Chondrocyte (in vitro differentiated cells): ENCODE data around the gene PAQR6. TPM values are rescaled to one million over a fixed set of nuclear protein-coding genes. Genes with fewer than 3 reads are reported as not detected.

Experiments used
- DNase-seq: peaks from one replicate; pipeline ENCODE4 v3.0.0; 2021; ENCODE audit warnings: mixed read lengths, low spot score
- H3K27ac Mint-ChIP-seq: one replicate; pipeline ENCODE4 v1.8.0; 2021; ENCODE audit warnings: mild to moderate bottlenecking, moderate library complexity, mixed read lengths; ENCODE audit not compliant: unreplicated experiment
- H3K27me3 Mint-ChIP-seq: 2 replicates; pipeline ENCODE4 v1.8.0; 2021; ENCODE audit warnings: low read depth, mixed read lengths
- H3K36me3 Mint-ChIP-seq: 2 replicates; pipeline ENCODE4 v1.8.0; 2021; ENCODE audit warnings: low read depth, mixed read lengths
- H3K4me1 Mint-ChIP-seq: 2 replicates; pipeline ENCODE4 v1.8.0; 2021; ENCODE audit warnings: low read depth, mild to moderate bottlenecking, mixed read lengths
- H3K4me3 Mint-ChIP-seq: one replicate; pipeline ENCODE4 v1.8.0; 2021; ENCODE audit warnings: mild to moderate bottlenecking, moderate library complexity, mixed read lengths; ENCODE audit not compliant: unreplicated experiment
- H3K9me3 Mint-ChIP-seq: 2 replicates; pipeline ENCODE4 v1.8.0; 2021; ENCODE audit warnings: low read depth, mixed read lengths
- total RNA-seq: library from RNA; stranded (reverse); gene quantifications from 3 replicates; pipeline ENCODE4 v1.2.1, GENCODE V29; 2021
- TF ChIP-seq, protein P1 (sequence below): fragments of 200-600 bp; sonication (generic); IDR thresholded peaks from 2 replicates; pipeline ENCODE4 v1.5.0; 2021; ENCODE audit warnings: antibody characterized with exemption, mild to moderate bottlenecking, moderate library complexity

The PAQR6 gene
- total RNA-seq, 1 donor from 2014 or later = 4.9 TPM

- H3K9me3 Mint-ChIP-seq = no peaks in the 10 kb centered on the region
- H3K27me3 Mint-ChIP-seq = no peaks in the 10 kb centered on the region
- no peaks in the 10 kb centered on the region for H3K36me3 Mint-ChIP-seq
These were observed 35.7 kb upstream of the PAQR6 start for GRCh38 chr1:156283521-156283920.

GRCh38 chr1:156282479-156283222 lies 34.8 kb upstream of the PAQR6 start, which contains the start of gene SMG5:
Gene SMG5 (minus strand): TSS chr1:156282825. CDS start chr1:156282680, 145 bp downstream.
- DNase-seq = peak; percentile 97
- H3K27me3 Mint-ChIP-seq = no peaks in the 10 kb centered on the region
- H3K4me1 Mint-ChIP-seq = peaks cover 38% of the 10 kb centered on the region
- H3K36me3 Mint-ChIP-seq = peaks cover 8% of the 10 kb centered on the region
- TF ChIP-seq, protein P1, sequence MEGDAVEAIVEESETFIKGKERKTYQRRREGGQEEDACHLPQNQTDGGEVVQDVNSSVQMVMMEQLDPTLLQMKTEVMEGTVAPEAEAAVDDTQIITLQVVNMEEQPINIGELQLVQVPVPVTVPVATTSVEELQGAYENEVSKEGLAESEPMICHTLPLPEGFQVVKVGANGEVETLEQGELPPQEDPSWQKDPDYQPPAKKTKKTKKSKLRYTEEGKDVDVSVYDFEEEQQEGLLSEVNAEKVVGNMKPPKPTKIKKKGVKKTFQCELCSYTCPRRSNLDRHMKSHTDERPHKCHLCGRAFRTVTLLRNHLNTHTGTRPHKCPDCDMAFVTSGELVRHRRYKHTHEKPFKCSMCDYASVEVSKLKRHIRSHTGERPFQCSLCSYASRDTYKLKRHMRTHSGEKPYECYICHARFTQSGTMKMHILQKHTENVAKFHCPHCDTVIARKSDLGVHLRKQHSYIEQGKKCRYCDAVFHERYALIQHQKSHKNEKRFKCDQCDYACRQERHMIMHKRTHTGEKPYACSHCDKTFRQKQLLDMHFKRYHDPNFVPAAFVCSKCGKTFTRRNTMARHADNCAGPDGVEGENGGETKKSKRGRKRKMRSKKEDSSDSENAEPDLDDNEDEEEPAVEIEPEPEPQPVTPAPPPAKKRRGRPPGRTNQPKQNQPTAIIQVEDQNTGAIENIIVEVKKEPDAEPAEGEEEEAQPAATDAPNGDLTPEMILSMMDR = no peak
- peak within 1 kb of the TSS; percentile 97 for H3K4me3 Mint-ChIP-seq
- H3K9me3 Mint-ChIP-seq = no peaks in the 10 kb centered on the region
- H3K27ac Mint-ChIP-seq = peak within 1 kb of the TSS; percentile 95

More at GRCh38 chr1:156283521-156283920, 35.7 kb upstream of the PAQR6 start:
- Mint-ChIP-seq H3K4me3 (peak overlapping the region; percentile 97), H3K4me1 (peaks cover 38% of the 10 kb centered on the region), H3K27ac (peak overlapping the region; percentile 95)
- TF ChIP-seq, protein P1 = no peak
- DNase-seq = no peak

- TF ChIP-seq, protein P1 = no peak
- H3K4me3 Mint-ChIP-seq = peak overlapping the region; percentile 97
These were observed 34.0 kb upstream of the PAQR6 start for GRCh38 chr1:156281693-156282478.

DNA sequence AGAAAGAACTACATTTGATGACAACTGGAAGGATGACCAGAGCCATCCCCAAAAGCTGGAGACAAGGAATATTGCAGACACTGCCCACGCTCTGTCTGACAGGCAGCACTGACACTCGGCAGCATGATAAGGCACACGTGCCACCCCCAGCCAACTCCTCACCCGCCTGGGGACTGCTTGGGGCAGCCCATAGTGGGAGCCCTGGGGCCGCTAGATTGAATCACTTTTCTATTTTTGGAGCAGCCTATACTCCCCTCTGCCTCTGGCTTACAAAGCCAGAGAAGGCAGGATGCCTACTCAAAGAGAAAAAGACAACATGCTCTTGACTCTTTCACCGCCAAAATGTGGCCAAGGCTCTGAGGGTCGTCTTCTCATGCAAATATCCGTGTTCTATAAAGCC lies 33.4 kb upstream of the PAQR6 start:
- TF ChIP-seq, protein P1 = peak; percentile 51
- Mint-ChIP-seq H3K36me3 (peaks cover 18% of the 10 kb centered on the region), H3K4me3 (peak overlapping the region; percentile 97), H3K9me3 (no peaks in the 10 kb centered on the region), H3K27ac (peak overlapping the region; percentile 95), H3K4me1 (peaks cover 38% of the 10 kb centered on the region), H3K27me3 (no peaks in the 10 kb centered on the region)
- peak; percentile 51 for DNase-seq

More at GRCh38 chr1:156281693-156282478, 34.0 kb upstream of the PAQR6 start:
- Mint-ChIP-seq H3K4me1 (peaks cover 38% of the 10 kb centered on the region), H3K9me3 (no peaks in the 10 kb centered on the region), H3K27me3 (no peaks in the 10 kb centered on the region), H3K27ac (peak overlapping the region; percentile 95), H3K36me3 (peaks cover 12% of the 10 kb centered on the region)
- DNase-seq = peak; percentile 18

GRCh38 chr1:156279837-156280236 lies 32.0 kb upstream of the PAQR6 start:
- H3K27ac Mint-ChIP-seq = no peak overlapping the region
- H3K4me1 Mint-ChIP-seq = peaks cover 38% of the 10 kb centered on the region
- TF ChIP-seq, protein P1 = no peak
- H3K27me3 Mint-ChIP-seq = no peaks in the 10 kb centered on the region
- no peak overlapping the region for H3K4me3 Mint-ChIP-seq
- peaks cover 25% of the 10 kb centered on the region for H3K36me3 Mint-ChIP-seq
- H3K9me3 Mint-ChIP-seq = no peaks in the 10 kb centered on the region
- DNase-seq = no peak
